GM12892 (cell line): Measurements from ENCODE around the gene ZNF365.

Experiments used
- POLR2A ChIP-seq: IDR thresholded peaks from 2 replicates; pipeline ENCODE4 v1.6.1; 2011; ENCODE audit warnings: low read depth, low read length, control low read depth
- POLR2AphosphoS5 ChIP-seq: IDR thresholded peaks from 2 replicates; pipeline ENCODE4 v1.6.1; 2011; ENCODE audit warnings: low read depth, low read length, control low read depth
- TAF1 ChIP-seq: IDR thresholded peaks from 2 replicates; pipeline ENCODE4 v1.6.1; 2011; ENCODE audit warnings: low read depth, mild to moderate bottlenecking, control low read depth, low read length, borderline replicate concordance

- TF ChIP-seq POLR2AphosphoS5 (no peak), POLR2A (no peak), TAF1 (no peak)
These were observed 19.3 kb upstream of the ZNF365 start for GRCh38 chr10:62354916-62355315.
